Activated CD8-positive, alpha-beta memory T cell treated with anti-CD3 and anti-CD28 coated beads, Interleukin-2, amount 50 U/mL, for 48 hours (primary cell): Measurements from ENCODE around the gene POLR3GL.

ENCODE experiments used
- DNase-seq: peaks from one replicate; pipeline ENCODE4 v3.0.0-alpha.2; 2020

Gene POLR3GL

DNA sequence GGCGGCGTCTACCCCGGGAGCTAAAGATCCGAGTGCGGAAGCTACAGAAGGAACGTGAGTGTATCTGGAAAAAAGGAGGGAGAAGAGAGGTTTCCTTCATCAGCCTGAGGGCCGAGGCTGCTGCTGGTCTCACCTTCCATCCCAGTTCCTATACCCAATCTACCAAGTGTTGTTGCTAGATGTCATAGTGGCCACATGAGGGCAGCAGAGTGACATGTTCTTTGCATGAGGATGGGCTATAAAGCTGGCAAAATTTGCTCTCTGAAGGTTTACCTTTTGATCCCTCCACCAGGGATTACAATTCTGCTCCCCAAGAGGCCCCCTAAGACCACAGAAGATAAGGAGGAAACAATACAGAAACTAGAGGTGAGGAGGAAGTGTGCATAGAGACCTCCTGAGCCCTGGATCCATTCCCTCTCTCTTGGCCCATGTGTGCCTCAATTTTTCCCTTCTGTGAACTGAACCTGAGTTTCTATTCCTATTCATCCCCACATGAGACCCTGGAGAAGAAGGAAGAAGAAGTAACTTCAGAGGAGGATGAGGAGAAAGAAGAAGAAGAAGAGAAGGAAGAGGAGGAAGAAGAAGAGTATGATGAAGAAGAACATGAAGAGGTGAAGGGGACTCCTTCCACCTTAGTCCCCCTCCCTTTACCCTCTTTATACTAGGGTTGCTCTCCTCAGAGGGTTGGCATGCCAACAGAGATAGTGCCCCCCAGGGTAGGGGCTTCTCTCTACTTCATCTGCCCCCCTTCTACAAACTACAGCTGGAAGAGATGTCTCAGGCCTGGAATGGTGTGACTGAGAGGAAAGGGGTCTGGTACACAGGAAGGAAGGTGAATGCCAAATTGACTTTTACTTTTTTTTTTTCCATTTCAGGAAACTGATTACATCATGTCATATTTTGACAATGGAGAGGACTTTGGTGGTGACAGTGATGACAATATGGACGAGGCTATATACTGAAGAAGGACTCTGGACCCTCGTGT lies 13.3 kb downstream of the POLR3GL start:
- peak; percentile 75 for DNase-seq

DNA sequence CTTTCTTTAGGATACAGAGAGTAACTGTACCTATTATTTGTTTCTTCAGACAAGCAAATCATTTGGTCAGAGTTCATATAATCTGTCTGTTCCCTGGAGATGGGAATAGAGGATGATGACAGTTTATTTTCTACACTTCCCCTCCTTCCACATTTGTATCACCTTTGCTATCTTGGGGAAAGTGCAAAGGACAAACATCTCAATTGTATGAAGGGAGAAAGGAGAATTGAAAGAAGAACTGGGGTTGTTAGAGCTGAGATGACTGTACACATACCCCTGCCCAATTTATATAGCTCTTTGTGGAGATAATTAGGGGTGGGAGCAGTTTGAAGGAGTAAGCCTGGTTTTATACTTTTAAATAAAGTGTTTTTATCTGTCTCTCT lies 14.0 kb downstream of the POLR3GL start:
- no peak for DNase-seq

DNA sequence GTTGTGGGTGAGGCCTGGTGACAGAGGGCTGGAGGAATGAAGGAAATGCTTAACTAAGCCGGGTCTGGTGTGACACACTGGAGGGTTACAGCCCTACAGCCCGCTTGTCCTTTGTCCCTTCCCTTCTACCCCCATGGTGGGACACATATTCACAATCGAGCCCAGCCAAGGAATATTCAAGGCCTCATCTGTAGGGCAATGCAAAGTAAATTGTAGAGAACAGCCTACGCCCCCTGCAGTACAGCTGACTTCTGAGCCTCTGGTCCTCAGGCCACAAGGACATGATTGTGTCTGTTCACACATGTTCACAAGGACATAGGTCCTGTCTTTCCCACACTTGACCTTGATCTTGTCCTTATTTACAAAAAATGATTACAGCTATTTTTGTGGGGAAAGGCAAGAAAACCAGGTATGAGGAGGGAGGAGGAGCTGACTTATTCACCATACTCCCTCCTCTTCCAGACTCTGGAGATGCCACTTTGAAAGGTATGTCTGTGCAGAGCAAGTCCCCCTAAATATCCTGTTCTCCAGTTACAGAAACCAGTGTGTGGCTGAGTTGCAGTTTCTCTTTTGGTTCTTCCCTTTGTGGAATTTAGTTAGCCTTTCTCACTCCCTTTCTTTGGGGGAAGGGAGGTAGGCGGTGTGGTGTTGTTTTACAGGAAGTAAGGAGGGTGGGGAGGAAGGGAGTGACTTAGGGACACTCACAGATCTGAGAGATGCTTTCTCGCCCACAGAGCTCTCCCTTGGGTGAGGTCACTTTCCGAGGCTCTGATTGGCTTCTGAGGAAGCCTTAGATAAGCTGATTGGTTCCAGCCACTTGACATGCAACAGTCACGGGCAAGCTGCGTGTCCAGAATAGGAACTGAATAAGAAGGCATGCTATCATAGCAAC lies 14.6 kb downstream of the POLR3GL start:
- peak; percentile 84 for DNase-seq

DNA sequence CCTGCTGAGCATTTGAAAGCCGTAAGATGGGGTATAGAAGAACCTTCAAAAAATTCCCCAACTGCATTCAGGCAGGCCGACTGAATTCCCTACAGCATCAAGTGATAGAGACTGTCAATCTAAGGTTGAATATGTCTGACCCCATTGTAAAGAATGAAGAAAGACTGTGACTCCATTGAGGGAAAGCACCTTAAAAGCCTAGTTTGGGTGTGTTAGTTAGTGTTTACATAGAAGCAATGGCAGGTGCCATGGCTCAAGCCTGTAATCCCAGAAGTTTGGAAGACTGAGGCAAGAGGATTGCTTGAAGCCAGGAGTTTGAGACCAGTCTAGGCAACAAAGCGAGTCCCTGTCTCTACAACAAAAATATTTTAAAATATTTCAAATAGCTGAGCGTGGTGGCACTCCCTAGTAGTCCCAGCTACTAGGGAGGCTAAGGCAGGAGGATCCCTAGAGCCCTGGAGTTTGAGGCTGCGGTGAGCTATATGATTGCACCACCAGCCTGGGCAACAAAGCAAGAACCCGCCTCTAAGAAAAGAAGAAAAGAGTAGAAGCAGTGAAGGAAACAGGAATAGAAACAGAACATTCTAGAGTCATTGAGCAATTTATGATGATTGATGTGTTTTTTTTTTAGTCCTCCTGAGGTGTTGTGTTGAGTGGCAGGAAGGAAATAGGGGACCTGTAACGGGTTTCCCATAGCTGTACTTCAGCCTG lies 15.4 kb downstream of the POLR3GL start:
- peak; percentile 56 for DNase-seq

DNA sequence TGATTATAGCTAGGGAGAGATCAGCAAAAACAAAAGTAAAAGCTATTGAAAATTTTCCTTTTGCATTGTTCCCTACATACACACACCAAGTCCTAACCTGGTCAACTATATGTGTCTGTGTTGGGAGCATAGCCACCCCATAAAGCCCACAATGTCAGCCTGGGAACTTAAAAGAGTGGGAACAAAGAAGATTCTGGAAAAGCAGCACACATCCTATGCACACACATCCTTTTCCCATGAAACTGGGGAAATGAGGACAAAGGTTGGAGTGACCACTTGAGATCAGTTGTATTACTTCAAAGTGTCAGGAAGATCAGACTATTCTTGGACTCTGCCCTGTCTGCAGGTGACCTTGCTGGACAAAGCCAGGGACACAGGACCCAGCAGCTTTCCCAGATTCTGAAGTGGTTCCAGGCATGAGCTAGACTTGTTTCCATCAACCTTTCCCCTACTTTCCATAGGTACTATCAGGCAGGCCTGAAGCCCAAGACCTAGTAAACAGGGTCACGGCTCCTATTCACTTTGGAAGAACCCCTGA lies 16.0 kb downstream of the POLR3GL start:
- DNase-seq = peak; percentile 51

DNA sequence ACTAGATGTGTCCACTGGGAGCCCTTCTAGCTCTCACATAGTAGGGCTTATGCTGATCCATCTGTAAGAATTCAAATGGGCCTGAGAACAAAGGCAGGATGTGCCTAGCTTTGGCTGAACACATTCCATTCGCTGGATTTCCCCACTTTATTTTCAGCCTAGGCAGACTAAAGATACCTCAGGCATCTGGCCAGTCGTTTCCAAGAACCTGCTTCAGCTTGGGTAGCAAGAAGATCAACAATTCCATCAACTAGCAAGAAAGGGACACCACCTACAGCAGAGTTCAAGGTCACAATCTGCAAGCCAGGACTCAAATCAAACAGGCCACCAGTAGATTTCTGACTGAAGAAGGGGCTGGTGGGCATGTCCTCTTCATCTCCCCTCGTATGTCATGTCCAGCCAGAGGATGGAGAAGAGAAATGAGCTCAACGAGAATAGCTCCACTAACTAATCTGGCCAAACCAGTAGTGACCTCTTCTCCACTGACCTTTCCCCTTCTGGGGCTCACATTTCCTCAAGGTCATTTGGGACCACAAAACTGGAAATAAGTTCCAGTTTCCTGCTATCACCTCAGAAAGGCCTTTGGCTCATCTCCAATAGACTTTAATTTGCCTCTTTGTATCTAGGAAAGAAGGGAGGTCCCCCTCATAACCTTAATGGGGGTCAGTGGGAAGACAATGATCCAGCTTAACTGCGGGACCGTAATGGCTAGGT lies 17.7 kb downstream of the POLR3GL start:
- peak; percentile 44 for DNase-seq

DNA sequence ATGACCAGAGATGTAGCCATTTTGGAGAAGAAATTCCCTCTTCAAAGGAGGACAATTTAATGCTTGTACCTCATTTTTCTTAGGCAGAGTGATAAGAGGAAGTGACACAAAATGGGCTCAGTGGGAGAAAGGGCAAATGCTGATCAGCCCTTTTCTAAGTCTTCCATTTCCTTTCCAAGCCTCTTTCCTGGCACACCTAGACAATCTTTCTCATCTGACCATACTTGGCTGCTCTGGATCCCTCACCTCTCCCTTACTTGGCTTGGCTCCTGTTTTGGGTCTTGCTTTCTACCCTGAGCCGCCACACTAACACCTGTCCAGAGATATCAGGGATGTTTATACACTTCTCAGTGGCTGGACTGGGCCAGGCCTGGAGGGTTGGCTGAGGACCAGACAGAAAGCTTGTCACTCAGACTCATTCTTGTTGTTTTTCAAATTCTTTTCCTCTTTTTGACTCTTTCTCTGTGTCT lies 18.8 kb downstream of the POLR3GL start:
- DNase-seq = peak; percentile 48

DNA sequence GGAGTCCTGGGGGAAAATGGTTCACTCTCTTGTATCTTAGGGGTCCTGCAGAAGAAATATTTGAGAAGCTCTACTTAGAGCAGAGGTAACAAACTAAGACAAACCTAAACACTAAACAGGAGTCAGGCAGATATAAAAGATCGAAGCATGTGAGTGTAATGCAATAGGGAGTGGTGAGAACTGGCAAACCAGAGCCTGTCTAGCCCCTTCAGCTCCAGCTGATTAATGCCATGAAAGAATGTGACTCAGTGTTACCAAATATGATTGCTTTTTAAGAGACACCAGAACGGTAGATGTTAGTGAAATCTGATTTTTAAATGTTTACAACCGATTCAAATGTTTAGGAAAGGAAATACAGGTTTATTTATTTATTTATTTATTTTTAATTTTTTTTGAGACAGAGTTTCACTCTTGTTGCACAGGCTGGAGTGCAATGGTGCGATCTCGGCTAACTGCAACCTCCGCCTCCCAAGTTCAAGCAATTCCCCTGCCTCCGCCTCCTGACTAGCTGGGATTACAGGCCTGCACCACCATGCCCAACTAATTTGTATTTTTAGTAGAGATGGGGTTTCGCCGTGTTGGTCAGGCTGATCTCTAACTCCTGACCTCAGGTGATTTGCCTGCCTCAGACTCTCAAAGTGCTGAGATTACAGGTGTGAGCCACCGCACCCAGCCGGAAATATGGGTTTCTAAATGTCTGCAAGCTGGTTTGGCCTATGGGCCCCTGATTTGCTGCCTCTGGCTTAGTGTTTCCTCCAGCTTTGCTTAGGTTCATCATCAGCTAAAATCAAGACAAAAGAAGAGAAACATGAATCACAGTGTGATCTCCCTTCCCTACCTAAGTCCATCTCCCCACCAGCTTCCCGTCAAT lies 19.7 kb downstream of the POLR3GL start:
- no peak for DNase-seq

DNA sequence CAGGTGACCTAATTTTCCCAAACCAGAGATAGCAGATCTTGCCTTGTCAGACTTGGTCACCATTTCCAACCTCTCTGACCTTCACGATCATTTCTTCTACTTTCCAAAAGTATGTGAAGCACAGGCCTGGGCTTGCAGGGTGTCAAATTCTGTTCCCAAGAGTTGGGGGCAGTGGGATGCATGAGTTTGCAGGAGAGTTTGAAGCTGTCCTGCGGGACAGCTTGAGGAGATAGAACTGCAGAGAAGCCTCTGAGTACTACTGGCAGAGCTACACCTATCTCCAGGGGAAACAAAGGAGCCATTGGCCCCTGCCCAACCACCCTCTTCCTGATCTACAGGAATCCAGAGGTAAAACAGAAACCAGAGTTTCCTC lies 20.6 kb downstream of the POLR3GL start:
- no peak for DNase-seq

DNA sequence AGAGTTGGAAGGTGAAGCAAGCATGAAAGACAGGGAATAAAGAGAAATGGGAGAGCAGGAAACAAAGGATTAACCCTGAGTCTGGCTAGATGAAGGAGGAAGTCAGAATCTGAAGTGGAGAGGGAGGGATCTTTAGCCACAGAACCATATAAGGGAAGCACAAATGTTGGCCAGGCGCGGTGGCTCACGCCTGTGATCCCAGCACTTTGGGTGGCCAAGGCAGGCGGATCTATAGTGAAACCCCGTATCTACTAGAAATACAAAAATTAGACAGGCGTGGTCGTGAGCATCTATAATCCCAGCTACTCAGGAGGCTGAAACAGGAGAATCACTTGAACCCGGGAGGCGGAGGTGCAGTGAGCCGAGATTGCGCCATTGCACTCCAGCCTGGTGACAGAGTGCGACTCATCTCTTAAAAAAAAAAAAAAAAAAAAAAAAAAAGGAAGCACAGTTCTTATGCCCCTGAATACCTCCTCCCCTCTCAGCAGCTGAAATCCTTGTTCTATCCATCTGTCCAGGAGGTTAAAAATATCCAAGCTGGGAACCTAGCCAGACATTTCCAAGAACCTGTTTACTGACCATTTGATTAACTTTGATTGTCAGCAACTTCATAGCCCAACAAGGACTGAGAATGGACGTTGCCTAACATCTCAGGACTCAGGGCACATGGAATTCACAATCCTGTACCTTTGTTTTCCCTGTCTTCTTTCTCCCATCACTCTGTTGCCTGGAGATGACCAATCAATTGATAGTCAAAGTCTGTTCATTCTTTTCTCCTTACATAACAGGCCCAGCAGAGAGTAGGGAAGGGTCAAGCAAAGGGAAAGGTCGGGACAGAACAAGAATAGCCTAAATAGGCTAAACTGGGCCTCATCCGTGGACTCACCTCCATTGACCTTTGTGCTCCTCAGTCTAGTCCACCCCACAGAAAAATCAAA lies 21.3 kb downstream of the POLR3GL start:
- no peak for DNase-seq

DNA sequence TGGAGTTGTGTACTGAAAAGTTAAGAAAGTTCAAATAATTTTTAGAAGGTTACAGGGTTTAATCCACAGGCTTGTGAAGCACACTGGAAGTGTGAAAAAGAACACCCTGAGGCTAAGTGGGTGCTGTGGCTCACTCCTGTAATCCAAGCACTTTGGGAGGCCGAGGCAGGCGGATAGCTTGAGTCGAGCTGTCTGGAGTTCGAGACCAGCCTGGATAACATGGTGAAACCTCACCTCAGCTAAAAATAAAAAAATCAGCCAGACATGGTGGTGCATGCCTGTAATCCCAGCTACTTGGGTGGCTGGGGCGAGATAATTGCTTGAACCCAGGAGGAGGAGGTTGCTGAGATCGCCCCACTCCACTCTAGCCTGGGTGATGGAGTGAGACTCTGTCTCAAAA lies 22.1 kb downstream of the POLR3GL start:
- no peak for DNase-seq

DNA sequence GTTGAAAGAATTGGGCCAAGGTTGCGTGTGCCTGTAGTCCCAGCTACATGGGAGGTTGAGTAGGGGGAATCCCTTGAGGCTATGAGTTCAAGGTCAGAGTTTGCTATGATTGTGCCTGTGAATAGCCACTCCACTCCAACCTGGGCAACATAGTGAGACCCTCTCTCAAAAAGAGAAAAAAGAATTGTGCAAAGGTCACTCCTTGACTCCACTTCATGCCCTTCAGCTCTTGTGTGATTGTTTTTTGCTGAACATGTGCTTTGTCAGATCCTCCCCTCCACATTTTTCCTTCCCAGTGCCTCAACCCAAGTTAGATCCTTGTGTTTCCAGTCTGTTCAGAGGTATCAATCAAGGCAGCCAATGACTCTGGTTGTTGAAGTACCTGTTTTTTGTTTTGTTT lies 23.4 kb downstream of the POLR3GL start:
- no peak for DNase-seq

DNA sequence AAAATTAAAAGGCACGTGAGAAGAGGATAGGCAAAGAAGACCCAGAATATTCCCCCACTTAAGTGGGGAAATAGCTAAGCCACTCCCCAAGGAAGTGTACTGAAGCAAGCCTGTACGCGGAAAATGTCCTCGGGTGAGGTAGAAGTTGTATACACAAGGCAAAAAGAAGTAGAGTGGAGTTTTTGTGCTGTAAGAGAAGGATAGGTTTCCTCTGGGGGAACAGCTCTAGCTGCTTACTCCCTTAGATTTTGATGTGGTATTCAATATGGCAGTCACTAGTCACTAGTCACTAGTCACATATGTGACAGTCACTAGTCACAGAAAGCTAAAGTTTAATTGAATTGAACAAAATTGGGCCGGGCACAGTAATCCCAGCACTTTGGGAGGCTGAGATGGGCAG lies 24.3 kb downstream of the POLR3GL start:
- no peak for DNase-seq

DNA sequence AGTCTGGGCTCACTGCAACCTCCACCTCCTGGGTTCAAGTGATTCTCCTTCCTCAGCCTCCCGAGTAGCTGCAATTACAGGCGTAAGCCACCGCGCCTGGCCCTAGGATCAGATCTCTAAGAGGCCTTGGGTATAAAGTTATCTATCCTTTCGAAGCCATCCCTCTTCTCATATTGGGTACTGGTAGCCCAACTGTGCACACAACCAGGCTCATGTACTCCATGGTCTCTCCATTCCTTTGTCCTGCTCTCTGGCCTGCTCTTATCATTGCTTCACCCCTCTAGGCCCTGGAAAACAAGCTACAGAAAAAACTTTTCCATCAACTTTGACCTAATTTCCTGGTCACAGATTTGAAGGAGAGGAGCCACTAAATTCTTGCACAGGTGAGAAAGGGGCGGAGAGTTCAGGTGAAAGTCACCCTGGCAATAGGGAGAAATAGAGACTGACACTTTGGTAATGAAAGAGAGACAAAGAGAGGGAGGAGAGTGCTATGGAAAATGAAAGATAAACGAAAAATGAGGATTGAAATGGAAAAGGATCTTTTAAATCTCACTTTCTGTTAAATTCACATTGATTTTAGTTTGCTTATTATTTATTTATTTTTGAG lies 25.9 kb downstream of the POLR3GL start:
- peak; percentile 51 for DNase-seq

DNA sequence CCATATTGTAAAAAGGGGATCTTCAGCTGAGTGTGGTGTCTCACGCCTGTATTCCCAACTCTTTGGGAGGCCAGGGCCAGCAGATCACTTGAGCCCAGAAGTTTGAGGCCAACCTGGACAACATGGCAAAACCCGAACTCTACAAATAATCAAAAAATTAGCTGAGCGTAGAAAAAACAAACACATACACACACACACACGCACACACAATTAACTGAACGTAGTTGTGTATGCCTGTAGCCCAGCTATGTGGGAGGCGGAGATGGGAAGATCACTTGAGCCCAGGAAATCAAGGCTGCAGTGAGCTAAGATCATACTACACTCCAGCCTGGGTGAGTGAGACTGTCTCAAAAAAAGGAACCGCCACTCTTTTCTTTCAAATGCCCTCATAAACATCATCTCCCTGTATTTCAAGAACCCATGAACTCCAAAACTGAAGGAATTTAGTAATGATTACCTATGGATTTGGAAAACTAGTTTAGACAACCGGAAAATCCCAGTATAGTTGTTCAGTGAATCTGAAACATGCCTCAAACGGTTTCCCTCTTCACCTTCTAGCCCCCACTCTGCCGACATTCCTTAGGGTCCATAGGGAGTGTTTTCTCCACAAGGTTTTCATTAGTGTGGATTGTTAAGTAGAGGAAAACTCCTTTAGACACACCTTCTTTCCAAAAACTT lies 27.4 kb downstream of the POLR3GL start:
- peak; percentile 48 for DNase-seq

DNA sequence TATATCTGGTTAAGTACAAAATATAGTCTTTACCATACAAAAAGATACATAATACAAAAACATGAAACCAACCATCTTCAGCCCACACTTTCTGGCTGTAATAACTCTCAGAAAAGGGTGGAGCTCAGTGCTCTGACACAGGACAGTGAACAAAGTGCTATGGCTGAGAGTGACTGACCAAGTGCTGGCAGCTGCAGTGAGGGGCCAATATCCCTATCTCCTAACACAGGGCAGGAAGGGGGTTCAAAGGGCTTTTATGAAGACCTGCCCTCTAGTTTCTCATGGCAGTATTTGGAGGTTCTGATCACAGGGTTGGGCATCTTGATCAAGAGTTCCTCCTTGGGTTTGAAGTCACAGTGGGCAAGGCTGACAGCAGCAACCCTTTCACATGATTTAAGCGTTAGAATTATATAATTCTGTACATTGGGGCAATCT lies 28.0 kb downstream of the POLR3GL start:
- peak; percentile 50 for DNase-seq

DNA sequence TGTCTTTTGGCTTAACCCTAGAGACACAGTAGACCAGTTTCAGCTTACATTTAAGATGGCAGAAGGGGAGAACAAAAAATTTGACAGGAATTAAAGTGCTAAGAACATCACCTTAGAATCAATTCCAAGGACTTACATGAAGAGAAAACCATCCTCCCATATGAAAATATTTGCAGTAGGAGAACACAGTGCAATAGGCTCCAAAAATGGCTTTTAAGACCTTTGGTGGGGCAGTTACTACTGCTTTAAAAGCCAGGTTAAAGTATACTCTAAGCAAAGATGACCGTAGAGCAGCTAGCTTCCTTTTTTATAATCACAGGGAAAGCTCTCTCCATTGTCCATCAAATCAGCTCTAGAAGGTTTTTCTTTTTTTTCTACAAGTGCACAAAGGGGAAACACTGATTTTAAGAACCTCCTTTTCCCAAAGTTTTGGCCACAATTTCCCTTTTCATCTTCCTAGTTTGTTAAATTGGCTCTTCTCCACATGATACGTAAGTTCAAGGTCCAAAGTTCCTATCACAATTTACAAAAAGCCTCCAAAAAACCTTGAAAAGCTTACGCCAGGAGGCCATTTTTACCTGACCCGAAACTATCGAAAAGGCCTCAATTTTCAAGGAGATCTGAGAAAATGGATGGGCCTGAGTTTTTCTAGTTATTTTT lies 28.6 kb downstream of the POLR3GL start:
- DNase-seq = no peak
